IMR-90 (cell line): Measurements from ENCODE around the gene EID1. TPM values are rescaled to one million over a fixed set of nuclear protein-coding genes. Genes with fewer than 3 reads are reported as not detected.
A peak's percentile ranks its signal among the peaks of the same experiment; 100 is the strongest.

Experiments
- ATAC-seq: fragments of 200-7000 bp; cut with Tn5 transposase; 2 replicates; pipeline ENCODE4 v1.9.1; 2020; ENCODE audit warnings: low read depth, mild to moderate bottlenecking, moderate library complexity
- BruUV-seq: library from RNA; stranded (reverse); fragments of 400-500 nt; replicated peaks from 2 replicates; lab custom pipeline; 2021; lab: Mats Ljungman, UMichigan
- CTCF ChIA-PET: fragments of 300-600 bp; formaldehyde crosslinking; extraction: SDS; loops from one replicate; lab custom pipeline; 2021; ENCODE audit warnings: antibody characterized with exemption; lab: Yijun Ruan, JAX
- POLR2A ChIA-PET: fragments of 300-600 bp; sonication (Branson Sonifier 250); formaldehyde crosslinking; loops from one replicate; lab custom pipeline; 2022; ENCODE audit warnings: antibody characterized with exemption; ENCODE audit not compliant: unreplicated experiment; lab: Charles Lee
- DNase-seq: peaks from one replicate; pipeline ENCODE4 v3.0.0; 2013
- H2AFZ ChIP-seq: replicated peaks from 2 replicates; pipeline ENCODE3; 2013; ENCODE audit warnings: low read length, mild to moderate bottlenecking; ENCODE audit not compliant: poor library complexity
- H2AK5ac ChIP-seq: 2 replicates; pipeline ENCODE4 v1.6.1; 2013; ENCODE audit warnings: low read depth, low read length, inconsistent platforms
- H2AK9ac ChIP-seq: replicated peaks from 2 replicates; pipeline ENCODE3; 2013; ENCODE audit warnings: mild to moderate bottlenecking, low read depth, low read length, moderate library complexity; ENCODE audit not compliant: poor library complexity
- H2BK120ac ChIP-seq: 2 replicates; pipeline ENCODE4 v1.6.1; 2013; ENCODE audit warnings: low read depth, low read length, inconsistent platforms
- H2BK15ac ChIP-seq: 3 replicates; pipeline ENCODE4 v1.6.1; 2013; ENCODE audit warnings: low read depth, low read length, inconsistent platforms
- H2BK20ac ChIP-seq: 2 replicates; pipeline ENCODE4 v1.6.1; 2013; ENCODE audit warnings: low read depth, mild to moderate bottlenecking, inconsistent platforms, low read length, moderate library complexity
- H2BK5ac ChIP-seq: 2 replicates; pipeline ENCODE4 v1.6.1; 2013; ENCODE audit warnings: mild to moderate bottlenecking, low read depth, low read length, inconsistent platforms; ENCODE audit not compliant: poor library complexity, severe bottlenecking
- H3K14ac ChIP-seq: replicated peaks from 2 replicates; pipeline ENCODE4 v1.6.1; 2013; ENCODE audit warnings: low read depth, low read length, inconsistent platforms
- H3K18ac ChIP-seq: 2 replicates; pipeline ENCODE4 v1.6.1; 2013; ENCODE audit warnings: low read depth, low read length, control low read depth
- H3K23ac ChIP-seq: 2 replicates; pipeline ENCODE4 v1.6.1; 2013; ENCODE audit warnings: low read depth, low read length, inconsistent platforms
- H3K27ac ChIP-seq: 2 replicates; pipeline ENCODE4 v1.5.1; 2013; ENCODE audit warnings: mild to moderate bottlenecking, control low read depth, low read length; ENCODE audit not compliant: insufficient read depth
- H3K27me3 ChIP-seq: 2 replicates; pipeline ENCODE4 v1.6.1; 2013; ENCODE audit warnings: low read length; ENCODE audit not compliant: control insufficient read depth, insufficient read depth
- H3K36me3 ChIP-seq: 2 replicates; pipeline ENCODE4 v1.6.1; 2013; ENCODE audit warnings: low read length, mixed read lengths; ENCODE audit not compliant: control insufficient read depth, insufficient read depth
- H3K4ac ChIP-seq: 2 replicates; pipeline ENCODE4 v1.6.1; 2013; ENCODE audit warnings: low read depth, low read length, inconsistent platforms
- H3K4me1 ChIP-seq: 2 replicates; pipeline ENCODE4 v1.6.1; 2013; ENCODE audit warnings: low read length, mixed read lengths; ENCODE audit not compliant: control insufficient read depth, insufficient read depth
- H3K4me2 ChIP-seq: 2 replicates; pipeline ENCODE4 v1.6.1; 2013; ENCODE audit warnings: low read depth, mild to moderate bottlenecking, control low read depth, low read length, moderate library complexity
- H3K4me3 ChIP-seq: 2 replicates; pipeline ENCODE4 v1.5.1; 2013; ENCODE audit warnings: low read depth, mild to moderate bottlenecking, control low read depth, low read length, moderate library complexity; ENCODE audit not compliant: insufficient read depth
- H3K56ac ChIP-seq: 2 replicates; pipeline ENCODE4 v1.6.1; 2013; ENCODE audit warnings: low read length, inconsistent platforms; ENCODE audit not compliant: insufficient read depth; ENCODE audit errors: extremely low read depth
- H3K79me1 ChIP-seq, 2 experiments: 2 replicates each; pipeline ENCODE4 v1.6.1; 2013; ENCODE audit warnings: low read length in 2 of 2, inconsistent platforms in 1 of 2, low read depth in 1 of 2
- H3K9ac ChIP-seq: 2 replicates; pipeline ENCODE4 v1.6.1; 2013; ENCODE audit warnings: low read depth, low read length, control low read depth
- H3K9me1 ChIP-seq: 2 replicates; pipeline ENCODE4 v1.6.1; 2013; ENCODE audit warnings: low read length, inconsistent platforms; ENCODE audit not compliant: insufficient read depth
- H3K9me3 ChIP-seq: 2 replicates; pipeline ENCODE4 v1.6.1; 2013; ENCODE audit warnings: low read length; ENCODE audit not compliant: control insufficient read depth, insufficient read depth
- H4K20me1 ChIP-seq: 2 replicates; pipeline ENCODE4 v1.6.1; 2013; ENCODE audit warnings: low read length, inconsistent platforms; ENCODE audit not compliant: insufficient read depth
- H4K5ac ChIP-seq: 2 replicates; pipeline ENCODE4 v1.6.1; 2013; ENCODE audit warnings: mild to moderate bottlenecking, low read depth, low read length, control low read depth
- H4K8ac ChIP-seq, 2 experiments: 2 replicates each; pipeline ENCODE4 v1.6.1; 2013; ENCODE audit warnings: low read depth in 2 of 2, low read length in 2 of 2, control low read depth in 1 of 2, inconsistent platforms in 1 of 2
- H4K91ac ChIP-seq: 2 replicates; pipeline ENCODE4 v1.6.1; 2013; ENCODE audit warnings: low read depth, low read length, inconsistent platforms; ENCODE audit not compliant: insufficient read depth
- BHLHE40 ChIP-seq: fragments of 150-350 bp; IDR thresholded peaks from 2 replicates; pipeline ENCODE4 v1.6.1; 2016; ENCODE audit warnings: mild to moderate bottlenecking, low read depth, low read length
- CHD1 ChIP-seq: IDR thresholded peaks from 2 replicates; pipeline ENCODE4 v1.6.1; 2012; ENCODE audit warnings: low read depth, low read length, improper control_type of control experiment
- CTCF ChIP-seq: conservative IDR thresholded peaks from 2 replicates; pipeline ENCODE4 v1.5.1; 2012; ENCODE audit warnings: mild to moderate bottlenecking, low read depth, low read length, improper control_type of control experiment
- ELK1 ChIP-seq: fragments of 150-350 bp; IDR thresholded peaks from 2 replicates; pipeline ENCODE4 v1.6.1; 2016; ENCODE audit warnings: low read depth, mild to moderate bottlenecking, low read length, moderate library complexity, borderline replicate concordance
- FOS ChIP-seq: fragments of 150-350 bp; IDR thresholded peaks from 2 replicates; pipeline ENCODE4 v1.6.1; 2016; ENCODE audit warnings: low read depth, low read length
- MAFK ChIP-seq: IDR thresholded peaks from 2 replicates; pipeline ENCODE4 v1.6.1; 2012; ENCODE audit warnings: low read depth, low read length, improper control_type of control experiment
- MAZ ChIP-seq: IDR thresholded peaks from 2 replicates; pipeline ENCODE4 v1.6.1; 2012; ENCODE audit warnings: low read depth, mild to moderate bottlenecking, low read length, improper control_type of control experiment, moderate library complexity, borderline replicate concordance
- MXI1 ChIP-seq: IDR thresholded peaks from 2 replicates; pipeline ENCODE4 v1.6.1; 2012; ENCODE audit warnings: low read depth, mild to moderate bottlenecking, low read length, moderate library complexity, borderline replicate concordance
- POLR2A ChIP-seq: IDR thresholded peaks from 2 replicates; pipeline ENCODE4 v1.6.1; 2012; ENCODE audit warnings: mild to moderate bottlenecking, low read depth, low read length
- RAD21 ChIP-seq: IDR thresholded peaks from 2 replicates; pipeline ENCODE4 v1.6.1; 2012; ENCODE audit warnings: low read length, improper control_type of control experiment
- RCOR1 ChIP-seq: IDR thresholded peaks from 2 replicates; pipeline ENCODE4 v1.6.1; 2012; ENCODE audit warnings: mild to moderate bottlenecking, low read length, improper control_type of control experiment; ENCODE audit not compliant: insufficient replicate concordance
- RFX5 ChIP-seq: IDR thresholded peaks from 2 replicates; pipeline ENCODE4 v1.8.0; 2012; ENCODE audit warnings: low read depth, mild to moderate bottlenecking, low read length, moderate library complexity
- SMC3 ChIP-seq: fragments of 150-350 bp; IDR thresholded peaks from 2 replicates; pipeline ENCODE4 v1.6.1; 2016; ENCODE audit warnings: low read depth, mild to moderate bottlenecking, antibody characterized with exemption, low read length, moderate library complexity
- USF2 ChIP-seq: fragments of 150-350 bp; IDR thresholded peaks from 2 replicates; pipeline ENCODE4 v1.6.1; 2017; ENCODE audit warnings: mild to moderate bottlenecking, antibody characterized with exemption, low read length, low read depth
- WGBS, 2 experiments: methylation state at CpG; one replicate each; pipeline versions ENCODE4 v1.1.5 to v1.1.7; 2013; ENCODE audit warnings: missing lambda C conversion rate in 2 of 2; ENCODE audit not compliant: insufficient read length in 1 of 2; ENCODE audit errors: extremely low coverage in 2 of 2; 5-methylcytosine and 5-hydroxymethylcytosine counted together
- dilution Hi-C: fragments of 300-500 bp; cut with HindIII; formaldehyde crosslinking; loops from one replicate; pipeline ENCODE4 v1.14.3; 2018; ENCODE audit warnings: low sequenced_read_pairs; ENCODE audit not compliant: unreplicated experiment
- in situ Hi-C: fragments of 300-500 bp; cut with MboI; formaldehyde crosslinking; loops from 3 replicates; pipeline ENCODE4 v1.14.3; 2019; ENCODE audit warnings: low sequenced_read_pairs, inconsistent platforms, mixed read lengths
- intact Hi-C: fragments of 100-400 bp; cut with micrococcal nuclease; formaldehyde crosslinking; loops from 2 replicates; pipeline ENCODE4 v1.10.0; 2022
- polyA plus RNA-seq, 3 experiments: library from polyadenylated mRNA; depleted of rRNA; stranded (reverse); fragments of >200 nt; gene quantifications; 2 replicates each; pipeline ENCODE4 v1.2.3, GENCODE V29; 2012; ENCODE audit warnings: low replicate concordance in 1 of 3
- total RNA-seq: library from RNA; depleted of rRNA; stranded (reverse); fragments of >200 nt; gene quantifications from 2 replicates; pipeline ENCODE4 v1.2.3, GENCODE V29; 2012

EID1 gene
- total and polyA plus RNA-seq, 2 of the 4 experiments (the other 2 are of a cell fraction), result 147 to 162 TPM

GRCh38 chr15:48899793-48900192 lies 21.9 kb downstream of the EID1 start:
- no peak overlapping the region for H3K4me3 ChIP-seq
- no peak overlapping the region for H2AFZ ChIP-seq
- DNase-seq (peak; percentile 19), ATAC-seq (no peak)
- no peak overlapping the region for H4K8ac ChIP-seq
- no peak overlapping the region for H2BK120ac ChIP-seq
- POLR2A ChIA-PET, result no interaction called here
- no peak overlapping the region for H3K4ac ChIP-seq
- H3K56ac ChIP-seq, result no peak overlapping the region
- in situ Hi-C loops, result no loop called here
- H3K9me3 ChIP-seq, result no peaks in the 10 kb centered on the region
- H2BK20ac ChIP-seq, result no peak overlapping the region
- H3K27ac ChIP-seq, result no peak overlapping the region
- H3K79me1 ChIP-seq, result peaks cover 11 to 23% of the 10 kb centered on the region in 2 experiments
- TF ChIP-seq SMC3, result no peak
- TF ChIP-seq MAFK, result no peak
- TF ChIP-seq POLR2A, result no peak
- no peak for TF ChIP-seq MAZ
- TF ChIP-seq ELK1, result no peak
- no peak for TF ChIP-seq BHLHE40
- TF ChIP-seq CTCF, result no peak
- TF ChIP-seq RAD21, result no peak
- no peak for TF ChIP-seq USF2
- no peak for TF ChIP-seq CHD1
- TF ChIP-seq RCOR1, result no peak
- no peak for TF ChIP-seq FOS
- TF ChIP-seq RFX5, result no peak
- no peak for TF ChIP-seq MXI1
- H3K4me2 ChIP-seq, result no peak overlapping the region
- peak overlapping the region; percentile 4; the same call in 1 of the 2 replicates for H2AK5ac ChIP-seq
- no peak overlapping the region for H3K9ac ChIP-seq
- H2BK5ac ChIP-seq, result no peak overlapping the region
- no peak overlapping the region for H2BK15ac ChIP-seq
- H2AK9ac ChIP-seq, result no peak overlapping the region
- H4K91ac ChIP-seq, result no peak overlapping the region
- H4K20me1 ChIP-seq, result no peaks in the 10 kb centered on the region
- no peak overlapping the region for H3K23ac ChIP-seq
- H3K14ac ChIP-seq, result no peak overlapping the region
- no peak overlapping the region for H3K18ac ChIP-seq
- H4K5ac ChIP-seq, result no peak overlapping the region
- no CpG with 5 or more reads among the region's 4 CpGs for WGBS, 2 experiments
- intact Hi-C loops, result no loop called here
- peaks cover 12% of the 10 kb centered on the region for H3K4me1 ChIP-seq
- no peaks in the 10 kb centered on the region for H3K36me3 ChIP-seq
- no peaks in the 10 kb centered on the region for H3K27me3 ChIP-seq
- CTCF ChIA-PET, result no interaction called here
- BruUV-seq, result no TSS peak
- dilution Hi-C loops, result no loop called here
- H3K9me1 ChIP-seq, result peaks cover 11% of the 10 kb centered on the region
